ENCODE measurements around the gene CYP11A1. TPM values are rescaled to one million over a fixed set of nuclear protein-coding genes. Genes with fewer than 3 reads are reported as not detected.

Gene CYP11A1
- polyA plus RNA-seq, 3 donors, result not detected

DNA sequence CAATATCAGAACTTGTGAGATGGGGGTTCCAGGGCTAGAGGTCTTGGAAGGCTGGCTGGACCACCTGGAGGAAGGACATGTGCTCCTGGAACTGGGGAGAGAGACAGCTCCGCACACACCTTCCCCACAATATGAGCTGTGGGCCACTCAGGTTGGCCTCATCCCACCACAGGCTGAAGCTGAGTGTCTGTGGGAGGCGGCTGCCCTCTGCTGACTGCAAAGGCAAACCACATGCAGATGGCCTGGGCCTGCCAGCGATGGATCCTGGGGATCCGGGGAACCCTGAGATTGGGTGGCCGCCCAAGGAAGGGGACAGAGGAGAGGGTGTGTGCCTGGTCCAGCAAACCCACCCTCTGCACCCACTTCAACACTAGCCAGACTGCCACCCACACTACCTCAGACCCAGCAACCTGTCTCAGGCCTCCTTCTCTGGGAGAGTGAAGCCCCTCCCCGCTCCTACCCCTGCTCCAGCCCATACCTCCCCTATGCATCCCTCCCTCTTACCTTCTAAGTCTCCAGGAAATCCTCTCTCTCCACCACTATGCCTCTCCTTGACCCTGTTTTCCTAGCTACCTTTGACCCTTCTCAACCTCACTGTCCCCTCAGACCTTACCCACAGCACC is 44.8 kb downstream of the CYP11A1 start:
- Histone ChIP-seq H3K79me2 (ENCODE audit: insufficient read depth, low read length) (no peaks in the 10 kb centered on the region), H2AFZ (ENCODE audit: insufficient read depth, low read depth, low read length, poor library complexity, severe bottlenecking) (no peak overlapping the region), H3K27ac (ENCODE audit: low read depth in 1 of 2, low read length in 2 of 2) (no peak overlapping the region), H3K27me3 (ENCODE audit: control insufficient read depth in 2 of 2, insufficient read depth in 2 of 2, low read length in 2 of 2) (no peaks in the 10 kb centered on the region), H3K9ac (ENCODE audit: insufficient read depth, low read length, poor library complexity, severe bottlenecking) (no peak overlapping the region), H3K36me3 (replicated peaks in 1 of 2; ENCODE audit: control insufficient read depth in 1 of 2, insufficient read depth in 2 of 2, low read length in 2 of 2) (no peaks in the 10 kb centered on the region), H3K9me3 (replicated peaks in 1 of 2; ENCODE audit: control insufficient read depth in 1 of 2, insufficient read depth in 1 of 2, low read length in 2 of 2) (no peaks in the 10 kb centered on the region), H3K4me2 (replicated peaks; ENCODE audit: extremely low read depth, low read length, poor library complexity, severe bottlenecking) (no peak overlapping the region), H4K20me1 (ENCODE audit: insufficient read depth, low read length) (no peaks in the 10 kb centered on the region), H3K4me3 (replicated peaks in 1 of 3; ENCODE audit: low read depth in 2 of 3, low read length in 3 of 3) (no peak overlapping the region), H3K4me1 (ENCODE audit: control insufficient read depth in 1 of 2, insufficient read depth in 2 of 2, low read length in 2 of 2) (peaks cover 0 to 15% of the 10 kb centered on the region in 2 donors)
- peak; percentile 7 to 32 (median 12) for DNase-seq
- WGBS (ENCODE audit: insufficient coverage), result 100% methylated on average over 1 of the region's 6 CpGs
- peak; percentile 65 for TF ChIP-seq CTCF (IDR thresholded peaks at IDR 0.05)
- H3K36me3 Mint-ChIP-seq, result no peaks in the 10 kb centered on the region
- peaks cover 4% of the 10 kb centered on the region for H3K4me1 Mint-ChIP-seq
- no peak overlapping the region for H3K4me3 Mint-ChIP-seq
- H3K9me3 Mint-ChIP-seq, result no peaks in the 10 kb centered on the region
- peaks cover 6 to 12% (median 8%) of the 10 kb centered on the region in 3 donors for H3K27me3 Mint-ChIP-seq (ENCODE audit: low read depth in 3 of 3)
- intact Hi-C loops (cut with micrococcal nuclease), result loop anchor here (5.0 to 10.0 kb wide), 3 partner anchors 195 to 350 kb away; no protein-coding TSS in a partner anchor
- no peak overlapping the region for H3K27ac Mint-ChIP-seq

GRCh38 chr15:74320352-74321247 is 46.8 kb downstream of the CYP11A1 start:
- Histone ChIP-seq H3K27ac (ENCODE audit: low read depth in 1 of 2, low read length in 2 of 2) (no peak overlapping the region), H3K4me1 (ENCODE audit: control insufficient read depth in 1 of 2, insufficient read depth in 2 of 2, low read length in 2 of 2) (peaks cover 0 to 15% of the 10 kb centered on the region in 2 donors), H3K4me3 (replicated peaks in 1 of 3; ENCODE audit: low read depth in 2 of 3, low read length in 3 of 3) (no peak overlapping the region), H3K4me2 (replicated peaks; ENCODE audit: extremely low read depth, low read length, poor library complexity, severe bottlenecking) (no peak overlapping the region), H3K9ac (ENCODE audit: insufficient read depth, low read length, poor library complexity, severe bottlenecking) (no peak overlapping the region), H3K36me3 (replicated peaks in 1 of 2; ENCODE audit: control insufficient read depth in 1 of 2, insufficient read depth in 2 of 2, low read length in 2 of 2) (no peaks in the 10 kb centered on the region), H3K79me2 (ENCODE audit: insufficient read depth, low read length) (no peaks in the 10 kb centered on the region), H2AFZ (ENCODE audit: insufficient read depth, low read depth, low read length, poor library complexity, severe bottlenecking) (no peak overlapping the region), H3K9me3 (replicated peaks in 1 of 2; ENCODE audit: control insufficient read depth in 1 of 2, insufficient read depth in 1 of 2, low read length in 2 of 2) (no peaks in the 10 kb centered on the region), H4K20me1 (ENCODE audit: insufficient read depth, low read length) (no peaks in the 10 kb centered on the region), H3K27me3 (ENCODE audit: control insufficient read depth in 2 of 2, insufficient read depth in 2 of 2, low read length in 2 of 2) (no peaks in the 10 kb centered on the region)
- Mint-ChIP-seq H3K27ac (no peak overlapping the region), H3K27me3 (ENCODE audit: low read depth in 3 of 3) (peaks cover 3 to 15% (median 5%) of the 10 kb centered on the region in 3 donors), H3K4me1 (peaks cover 5% of the 10 kb centered on the region), H3K4me3 (no peak overlapping the region), H3K9me3 (no peaks in the 10 kb centered on the region), H3K36me3 (no peaks in the 10 kb centered on the region)
- peak; percentile 12 for TF ChIP-seq CTCF (IDR thresholded peaks at IDR 0.05)
- DNase-seq, result no peak
- 67% methylated on average over 4 of the region's 10 CpGs for WGBS (ENCODE audit: insufficient coverage)
- intact Hi-C loops (cut with micrococcal nuclease), result loop anchor here (5.0 to 10.0 kb wide), 3 partner anchors 193 to 348 kb away; no protein-coding TSS in a partner anchor
